Fibroblast of gingiva (primary cell): ENCODE results near the gene CDC73.

Experiments
- DNase-seq: peaks from one replicate; pipeline ENCODE4 v3.0.0-alpha.2; 2011; ENCODE audit warnings: low read depth

The CDC73 gene

GRCh38 chr1:193293726-193294125 lies 171.9 kb downstream of the CDC73 start:
- no peak for DNase-seq

DNA sequence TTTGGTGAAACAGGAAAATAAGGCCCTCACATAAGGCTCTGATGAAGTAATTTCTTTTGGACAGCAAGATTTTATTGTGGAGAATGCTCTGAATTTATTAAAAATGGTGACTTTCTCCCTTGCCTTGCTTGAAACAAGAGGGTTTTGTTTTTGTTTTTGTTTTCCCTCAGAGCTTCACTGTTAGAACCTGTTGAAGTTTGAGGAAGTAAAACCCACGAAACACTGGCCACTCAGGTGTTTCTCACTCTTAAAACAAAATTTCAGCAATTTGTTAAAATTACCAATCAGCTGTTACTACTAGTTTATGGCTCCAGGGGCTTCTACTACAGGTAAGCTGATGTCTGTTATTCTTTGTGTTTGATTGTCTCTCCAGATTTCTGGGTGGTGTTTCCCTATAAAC lies 177.2 kb downstream of the CDC73 start:
- DNase-seq = no peak

- DNase-seq = no peak
These were observed 179.9 kb downstream of the CDC73 start for GRCh38 chr1:193301746-193302145.

DNA sequence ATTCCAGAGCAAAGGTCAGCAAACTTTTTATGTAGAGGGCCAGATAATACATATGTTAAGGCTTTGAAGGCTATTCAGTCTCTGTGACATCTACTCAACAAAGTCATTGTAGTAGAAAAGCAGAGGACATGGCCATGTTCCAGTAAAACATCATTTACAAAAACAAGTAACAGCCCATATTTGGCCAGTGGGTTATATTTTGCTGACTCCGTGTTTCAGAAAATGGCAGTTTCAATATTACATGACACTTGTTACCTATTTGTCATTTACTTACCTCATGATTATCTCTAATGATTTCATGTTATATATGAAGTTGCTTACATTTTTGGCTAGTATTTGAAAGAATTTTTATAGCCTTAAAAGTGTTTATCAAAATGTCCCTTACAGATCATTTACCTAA lies 182.0 kb downstream of the CDC73 start:
- DNase-seq = no peak
